ENCODE data around the gene ZSCAN21. TPM values are rescaled to one million over a fixed set of nuclear protein-coding genes. Genes with fewer than 3 reads are reported as not detected.

The ZSCAN21 gene
- total RNA-seq, 1 donor from 2014 or later = 26.3 TPM

GRCh38 chr7:100053215-100053614, 3.6 kb downstream of the ZSCAN21 start:
- Mint-ChIP-seq H3K4me1 (ENCODE audit: low read depth, unreplicated experiment) (peaks cover 11% of the 10 kb centered on the region), H3K27ac (ENCODE audit: unreplicated experiment) (peak overlapping the region; percentile 64), H3K4me3 (ENCODE audit: unreplicated experiment) (peak overlapping the region; percentile 46), H3K27me3 (ENCODE audit: unreplicated experiment) (no peaks in the 10 kb centered on the region), H3K9me3 (ENCODE audit: unreplicated experiment) (peaks cover 5% of the 10 kb centered on the region), H3K36me3 (ENCODE audit: unreplicated experiment) (peaks cover 4% of the 10 kb centered on the region)
- peak; percentile 24 for DNase-seq
- TF ChIP-seq CTCF (IDR thresholded peaks at IDR 0.05; ENCODE audit: partially characterized antibody, unreplicated experiment) = no peak

GRCh38 chr7:100057006-100057405, 7.4 kb downstream of the ZSCAN21 start:
- Mint-ChIP-seq H3K27me3 (ENCODE audit: unreplicated experiment) (peaks cover 5% of the 10 kb centered on the region), H3K4me3 (ENCODE audit: unreplicated experiment) (no peak overlapping the region), H3K27ac (ENCODE audit: unreplicated experiment) (no peak overlapping the region), H3K4me1 (ENCODE audit: low read depth, unreplicated experiment) (peaks cover 11% of the 10 kb centered on the region), H3K36me3 (ENCODE audit: unreplicated experiment) (peaks cover 8% of the 10 kb centered on the region), H3K9me3 (ENCODE audit: unreplicated experiment) (peaks cover 4% of the 10 kb centered on the region)
- no peak for DNase-seq
- no peak for TF ChIP-seq CTCF (IDR thresholded peaks at IDR 0.05; ENCODE audit: partially characterized antibody, unreplicated experiment)

- no peak for TF ChIP-seq CTCF (IDR thresholded peaks at IDR 0.05; ENCODE audit: partially characterized antibody, unreplicated experiment)
- DNase-seq = no peak
- Mint-ChIP-seq H3K36me3 (ENCODE audit: unreplicated experiment) (peaks cover 9% of the 10 kb centered on the region), H3K27ac (ENCODE audit: unreplicated experiment) (no peak overlapping the region), H3K9me3 (ENCODE audit: unreplicated experiment) (peaks cover 3% of the 10 kb centered on the region), H3K4me1 (ENCODE audit: low read depth, unreplicated experiment) (peaks cover 5% of the 10 kb centered on the region), H3K4me3 (ENCODE audit: unreplicated experiment) (no peak overlapping the region), H3K27me3 (ENCODE audit: unreplicated experiment) (peaks cover 7% of the 10 kb centered on the region)
Measured at GRCh38 chr7:100059251-100059739, 9.7 kb downstream of the ZSCAN21 start.

DNA sequence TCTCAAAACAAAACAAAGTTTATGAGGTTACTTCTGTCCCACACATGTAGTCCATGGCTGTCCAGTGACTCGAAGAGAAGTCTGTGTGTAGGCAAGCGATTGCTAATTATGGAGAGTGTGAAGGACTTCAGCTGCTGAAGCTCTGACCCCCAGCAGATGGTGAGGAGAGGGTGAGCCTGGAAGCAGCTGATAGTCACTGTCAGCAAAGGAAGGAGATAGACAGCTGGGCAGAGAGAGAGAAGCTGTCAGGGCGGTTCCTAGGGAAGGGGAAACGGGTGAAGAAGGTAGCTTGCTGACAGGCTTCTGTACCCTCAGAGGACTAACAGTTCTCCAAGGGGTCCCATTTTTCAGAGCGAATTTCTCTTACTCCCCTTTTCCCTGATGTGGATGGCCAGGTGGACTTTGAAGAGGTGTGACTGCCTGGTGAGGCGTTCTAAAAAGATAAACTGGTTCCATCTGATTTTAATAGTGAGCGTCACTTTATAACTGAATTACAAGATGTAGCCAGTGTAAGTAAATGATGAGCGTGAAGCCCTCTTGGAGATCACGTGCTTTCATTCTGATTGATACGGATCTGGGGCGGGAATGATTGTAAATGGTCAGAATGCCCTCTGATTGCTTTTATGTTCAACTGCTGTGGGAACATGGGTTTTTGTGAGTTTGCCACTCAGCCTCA, 12.1 kb downstream of the ZSCAN21 start:
- peaks cover 13% of the 10 kb centered on the region for H3K36me3 Mint-ChIP-seq (ENCODE audit: unreplicated experiment)
- H3K9me3 Mint-ChIP-seq (ENCODE audit: unreplicated experiment) = peaks cover 3% of the 10 kb centered on the region
- H3K27ac Mint-ChIP-seq (ENCODE audit: unreplicated experiment) = peak overlapping the region; percentile 65
- no peak for TF ChIP-seq CTCF (IDR thresholded peaks at IDR 0.05; ENCODE audit: partially characterized antibody, unreplicated experiment)
- DNase-seq = peak; percentile 32
- peaks cover 7% of the 10 kb centered on the region for H3K27me3 Mint-ChIP-seq (ENCODE audit: unreplicated experiment)
- H3K4me1 Mint-ChIP-seq (ENCODE audit: low read depth, unreplicated experiment) = peaks cover 5% of the 10 kb centered on the region
- H3K4me3 Mint-ChIP-seq (ENCODE audit: unreplicated experiment) = peak overlapping the region; percentile 37

- Mint-ChIP-seq H3K9me3 (ENCODE audit: unreplicated experiment) (peaks cover 5% of the 10 kb centered on the region), H3K4me3 (ENCODE audit: unreplicated experiment) (no peak overlapping the region), H3K27me3 (ENCODE audit: unreplicated experiment) (peaks cover 7% of the 10 kb centered on the region), H3K4me1 (ENCODE audit: low read depth, unreplicated experiment) (peaks cover 5% of the 10 kb centered on the region), H3K36me3 (ENCODE audit: unreplicated experiment) (peaks cover 16% of the 10 kb centered on the region), H3K27ac (ENCODE audit: unreplicated experiment) (no peak overlapping the region)
- DNase-seq = no peak
- TF ChIP-seq CTCF (IDR thresholded peaks at IDR 0.05; ENCODE audit: partially characterized antibody, unreplicated experiment) = no peak
Measured at GRCh38 chr7:100063376-100063775, 13.8 kb downstream of the ZSCAN21 start.
